ENCODE data around the gene TRIM26.

DNA sequence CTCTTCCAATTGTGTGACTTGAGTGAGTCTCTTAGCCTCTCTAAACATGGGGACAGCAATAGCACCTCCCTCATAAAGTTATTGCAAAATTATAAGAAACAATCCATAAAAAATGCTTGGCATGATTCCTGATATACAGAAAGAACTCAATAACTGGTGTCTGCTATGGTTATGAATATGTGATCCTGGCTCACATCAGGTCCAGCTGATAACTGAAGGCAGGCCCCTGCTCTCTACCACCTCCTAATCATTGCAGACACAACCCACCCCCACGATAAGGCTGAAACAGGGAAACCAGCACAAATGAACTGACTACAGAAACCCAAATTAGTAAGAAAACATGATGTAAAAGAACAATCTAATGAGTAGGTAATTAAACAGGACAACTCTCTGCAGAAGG is 44.5 kb downstream of the TRIM26 start:
- no peak for TF ChIP-seq POLR2A (IDR thresholded peaks at IDR 0.05)
- TF ChIP-seq, protein P1, sequence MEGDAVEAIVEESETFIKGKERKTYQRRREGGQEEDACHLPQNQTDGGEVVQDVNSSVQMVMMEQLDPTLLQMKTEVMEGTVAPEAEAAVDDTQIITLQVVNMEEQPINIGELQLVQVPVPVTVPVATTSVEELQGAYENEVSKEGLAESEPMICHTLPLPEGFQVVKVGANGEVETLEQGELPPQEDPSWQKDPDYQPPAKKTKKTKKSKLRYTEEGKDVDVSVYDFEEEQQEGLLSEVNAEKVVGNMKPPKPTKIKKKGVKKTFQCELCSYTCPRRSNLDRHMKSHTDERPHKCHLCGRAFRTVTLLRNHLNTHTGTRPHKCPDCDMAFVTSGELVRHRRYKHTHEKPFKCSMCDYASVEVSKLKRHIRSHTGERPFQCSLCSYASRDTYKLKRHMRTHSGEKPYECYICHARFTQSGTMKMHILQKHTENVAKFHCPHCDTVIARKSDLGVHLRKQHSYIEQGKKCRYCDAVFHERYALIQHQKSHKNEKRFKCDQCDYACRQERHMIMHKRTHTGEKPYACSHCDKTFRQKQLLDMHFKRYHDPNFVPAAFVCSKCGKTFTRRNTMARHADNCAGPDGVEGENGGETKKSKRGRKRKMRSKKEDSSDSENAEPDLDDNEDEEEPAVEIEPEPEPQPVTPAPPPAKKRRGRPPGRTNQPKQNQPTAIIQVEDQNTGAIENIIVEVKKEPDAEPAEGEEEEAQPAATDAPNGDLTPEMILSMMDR (IDR thresholded peaks at IDR 0.05 in 4 of 5, conservative IDR thresholded peaks at IDR 0.05 in 1 of 5), result no peak

Data from gastrocnemius medialis (tissue), 4 donors.